ENCODE data around the gene CPVL. TPM values are rescaled to one million over a fixed set of nuclear protein-coding genes. Genes with fewer than 3 reads are reported as not detected.

CPVL gene
- total RNA-seq, 1 experiment from 2014 or later = 72.3 TPM

DNA sequence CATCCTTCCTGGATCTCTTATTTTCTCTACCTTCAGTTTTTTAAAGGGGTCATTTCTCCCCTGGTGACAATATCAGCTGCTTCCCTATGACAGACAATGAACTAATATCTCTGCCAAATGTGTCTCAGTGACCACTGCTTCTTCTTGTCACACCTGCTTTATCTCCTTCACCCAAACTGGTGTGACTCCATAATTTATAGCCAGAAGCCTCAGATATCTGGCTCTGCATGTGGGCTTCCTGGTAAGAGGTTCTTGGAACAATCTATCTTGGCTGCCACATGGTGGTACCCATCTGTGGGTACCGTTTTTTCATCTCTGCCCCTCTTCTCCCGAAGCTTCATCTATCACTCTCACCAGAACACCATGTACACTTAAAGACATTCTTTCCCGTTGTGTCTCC lies 37.0 kb downstream of the CPVL start:
- ChIA-PET CTCF (no interaction called here), POLR2A (ENCODE audit: low non-redundant PET) (no interaction called here)
- DNase-seq (ENCODE audit: low spot score) = no peak
- no peaks in the 10 kb centered on the region for H3K9me3 ChIP-seq (ENCODE audit: low read depth, low read length, poor library complexity, severe bottlenecking)
- H3K36me3 ChIP-seq (ENCODE audit: insufficient read depth, low read length, poor library complexity, severe bottlenecking) = no peaks in the 10 kb centered on the region
- H3K27ac ChIP-seq (ENCODE audit: low read depth, low read length, poor library complexity, severe bottlenecking) = no peak overlapping the region
- no peaks in the 10 kb centered on the region for H3K27me3 ChIP-seq (replicated peaks; ENCODE audit: insufficient read depth, low read depth, low read length, poor library complexity)
- intact Hi-C loops (cut with micrococcal nuclease; ENCODE audit: unreplicated experiment) = no loop called here
- no peak for TF ChIP-seq EZH2 (IDR thresholded peaks at IDR 0.05; ENCODE audit: borderline replicate concordance, low read depth, low read length, poor library complexity, severe bottlenecking)
- TF ChIP-seq, protein P1, sequence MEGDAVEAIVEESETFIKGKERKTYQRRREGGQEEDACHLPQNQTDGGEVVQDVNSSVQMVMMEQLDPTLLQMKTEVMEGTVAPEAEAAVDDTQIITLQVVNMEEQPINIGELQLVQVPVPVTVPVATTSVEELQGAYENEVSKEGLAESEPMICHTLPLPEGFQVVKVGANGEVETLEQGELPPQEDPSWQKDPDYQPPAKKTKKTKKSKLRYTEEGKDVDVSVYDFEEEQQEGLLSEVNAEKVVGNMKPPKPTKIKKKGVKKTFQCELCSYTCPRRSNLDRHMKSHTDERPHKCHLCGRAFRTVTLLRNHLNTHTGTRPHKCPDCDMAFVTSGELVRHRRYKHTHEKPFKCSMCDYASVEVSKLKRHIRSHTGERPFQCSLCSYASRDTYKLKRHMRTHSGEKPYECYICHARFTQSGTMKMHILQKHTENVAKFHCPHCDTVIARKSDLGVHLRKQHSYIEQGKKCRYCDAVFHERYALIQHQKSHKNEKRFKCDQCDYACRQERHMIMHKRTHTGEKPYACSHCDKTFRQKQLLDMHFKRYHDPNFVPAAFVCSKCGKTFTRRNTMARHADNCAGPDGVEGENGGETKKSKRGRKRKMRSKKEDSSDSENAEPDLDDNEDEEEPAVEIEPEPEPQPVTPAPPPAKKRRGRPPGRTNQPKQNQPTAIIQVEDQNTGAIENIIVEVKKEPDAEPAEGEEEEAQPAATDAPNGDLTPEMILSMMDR (conservative IDR thresholded peaks at IDR 0.05; ENCODE audit: low read depth, low read length) = no peak
- H3K4me1 ChIP-seq (ENCODE audit: insufficient read depth, low read length, poor library complexity, severe bottlenecking) = no peaks in the 10 kb centered on the region
- no peak overlapping the region for H3K4me3 ChIP-seq (ENCODE audit: low read depth, low read length, poor library complexity, severe bottlenecking)
- BruUV-seq (replicated peaks) = no TSS peak

DNA sequence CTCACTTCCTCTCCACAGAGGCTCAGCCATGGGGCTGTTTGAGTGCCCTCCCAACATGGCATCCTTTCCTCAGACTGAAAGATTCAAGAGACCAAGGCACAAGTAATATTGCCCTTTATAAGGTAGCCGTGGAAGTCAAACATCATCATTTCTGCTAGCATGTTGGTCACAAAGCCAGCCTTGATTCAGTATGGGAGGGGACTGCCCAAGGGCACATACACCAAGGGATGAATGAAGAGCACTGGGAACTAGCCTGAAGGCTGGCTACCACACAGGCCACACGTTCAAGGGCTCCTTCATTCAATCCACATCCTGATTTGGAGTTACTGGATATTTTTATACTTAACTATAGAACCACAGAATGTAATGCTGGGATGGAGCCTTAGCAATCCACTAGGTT lies 39.3 kb downstream of the CPVL start:
- intact Hi-C loops (cut with micrococcal nuclease; ENCODE audit: unreplicated experiment) = loop anchor here (2.0 kb wide), 1 partner anchor 302 kb away; no protein-coding TSS in a partner anchor
- Histone ChIP-seq H3K9me3 (ENCODE audit: low read depth, low read length, poor library complexity, severe bottlenecking) (no peaks in the 10 kb centered on the region), H3K27ac (ENCODE audit: low read depth, low read length, poor library complexity, severe bottlenecking) (no peak overlapping the region), H3K4me3 (ENCODE audit: low read depth, low read length, poor library complexity, severe bottlenecking) (no peak overlapping the region), H3K4me1 (ENCODE audit: insufficient read depth, low read length, poor library complexity, severe bottlenecking) (no peaks in the 10 kb centered on the region), H3K27me3 (replicated peaks; ENCODE audit: insufficient read depth, low read depth, low read length, poor library complexity) (no peaks in the 10 kb centered on the region), H3K36me3 (ENCODE audit: insufficient read depth, low read length, poor library complexity, severe bottlenecking) (no peaks in the 10 kb centered on the region)
- BruUV-seq (replicated peaks) = no TSS peak
- no peak for DNase-seq (ENCODE audit: low spot score)
- CTCF ChIA-PET = interaction anchor here (0.7 to 2.3 kb wide), 12 partner anchors 10 to 302 kb away, joined by 3 to 51 read pairs (median 6); partner anchors contain the start of gene TRIL
- TF ChIP-seq, protein P1 (conservative IDR thresholded peaks at IDR 0.05; ENCODE audit: low read depth, low read length) = no peak
- TF ChIP-seq EZH2 (IDR thresholded peaks at IDR 0.05; ENCODE audit: borderline replicate concordance, low read depth, low read length, poor library complexity, severe bottlenecking) = no peak
- POLR2A ChIA-PET (ENCODE audit: low non-redundant PET) = no interaction called here

DNA sequence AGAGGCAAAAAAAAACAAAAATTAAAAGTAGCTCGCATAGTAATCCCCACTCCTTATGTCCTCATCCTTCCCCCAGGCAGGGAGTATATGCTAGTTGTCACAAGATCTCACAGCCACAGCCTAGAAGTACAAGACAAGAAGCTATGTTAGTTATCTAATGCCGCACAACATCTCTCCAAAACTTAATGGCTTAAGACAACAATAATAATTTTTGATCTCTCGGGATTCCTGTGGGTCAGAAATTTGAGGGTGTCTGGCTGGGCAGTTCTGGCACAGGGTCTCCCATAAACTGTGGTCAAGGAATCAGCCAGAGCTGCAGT lies 39.7 kb downstream of the CPVL start:
- POLR2A ChIA-PET (ENCODE audit: low non-redundant PET) = interaction anchor here (0.6 to 0.7 kb wide), 2 partner anchors 18 to 1221 kb away, joined by 6 to 10 read pairs; no protein-coding TSS in a partner anchor
- no peak overlapping the region for H3K4me3 ChIP-seq (ENCODE audit: low read depth, low read length, poor library complexity, severe bottlenecking)
- H3K27ac ChIP-seq (ENCODE audit: low read depth, low read length, poor library complexity, severe bottlenecking) = no peak overlapping the region
- H3K36me3 ChIP-seq (ENCODE audit: insufficient read depth, low read length, poor library complexity, severe bottlenecking) = no peaks in the 10 kb centered on the region
- no peaks in the 10 kb centered on the region for H3K4me1 ChIP-seq (ENCODE audit: insufficient read depth, low read length, poor library complexity, severe bottlenecking)
- CTCF ChIA-PET = interaction anchor here (0.7 to 2.3 kb wide), 13 partner anchors 10 to 336 kb away, joined by 3 to 51 read pairs (median 5); partner anchors contain the start of gene TRIL
- no peak for DNase-seq (ENCODE audit: low spot score)
- no peaks in the 10 kb centered on the region for H3K27me3 ChIP-seq (replicated peaks; ENCODE audit: insufficient read depth, low read depth, low read length, poor library complexity)
- no peaks in the 10 kb centered on the region for H3K9me3 ChIP-seq (ENCODE audit: low read depth, low read length, poor library complexity, severe bottlenecking)
- no TSS peak for BruUV-seq (replicated peaks)
- TF ChIP-seq EZH2 (IDR thresholded peaks at IDR 0.05; ENCODE audit: borderline replicate concordance, low read depth, low read length, poor library complexity, severe bottlenecking) = no peak
- TF ChIP-seq, protein P1 (conservative IDR thresholded peaks at IDR 0.05; ENCODE audit: low read depth, low read length) = no peak
- intact Hi-C loops (cut with micrococcal nuclease; ENCODE audit: unreplicated experiment) = loop anchor here (1.0 to 2.0 kb wide), 3 partner anchors 179 to 302 kb away; no protein-coding TSS in a partner anchor
